PC-9 (cell line): ENCODE measurements around the gene TEDC1. TPM values are rescaled to one million over a fixed set of nuclear protein-coding genes. Genes with fewer than 3 reads are reported as not detected.

ENCODE experiments used
- BruUV-seq: library from RNA; stranded (reverse); fragments of 400-500 nt; replicated peaks from 2 replicates; lab custom pipeline; 2021; lab: Mats Ljungman, UMichigan
- CTCF ChIA-PET: fragments of 300-600 bp; sonication (Branson Sonifier 250); formaldehyde crosslinking; loops from one replicate; lab custom pipeline; 2022; ENCODE audit warnings: antibody characterized with exemption; lab: Charles Lee
- POLR2A ChIA-PET: fragments of 300-600 bp; sonication (Branson Sonifier 250); formaldehyde crosslinking; loops from one replicate; lab custom pipeline; 2022; ENCODE audit warnings: antibody characterized with exemption; ENCODE audit not compliant: unreplicated experiment; lab: Charles Lee
- DNase-seq, 2 experiments: peaks; one replicate each; pipeline versions ENCODE4 v3.0.0 to v3.0.0-alpha.2; 2015 to 2022; ENCODE audit warnings: mixed read lengths in 1 of 2
- H2AFZ ChIP-seq: fragments of 200-600 bp; sonication (generic); 2 replicates; pipeline ENCODE4 v1.8.1; 2017; ENCODE audit warnings: antibody characterized with exemption
- H3F3A ChIP-seq: fragments of 200-600 bp; sonication (generic); 2 replicates; pipeline ENCODE4 v1.8.1; 2017; ENCODE audit warnings: antibody characterized with exemption, mild to moderate bottlenecking, low read depth; ENCODE audit not compliant: insufficient read depth
- H3K27ac ChIP-seq: fragments of 200-600 bp; sonication (generic); 2 replicates; pipeline ENCODE4 v1.6.1; 2016; ENCODE audit warnings: mixed run types
- H3K27me3 ChIP-seq: fragments of 200-600 bp; sonication (generic); 2 replicates; pipeline ENCODE4 v1.6.1; 2016; ENCODE audit warnings: low read depth, mixed run types; ENCODE audit not compliant: insufficient read depth
- H3K36me3 ChIP-seq: fragments of 200-600 bp; sonication (generic); 2 replicates; pipeline ENCODE4 v1.6.1; 2016; ENCODE audit warnings: low read depth, mixed run types
- H3K4me1 ChIP-seq: fragments of 200-600 bp; sonication (generic); replicated peaks from 2 replicates; pipeline ENCODE4 v1.6.1; 2016; ENCODE audit warnings: mixed run types; ENCODE audit not compliant: insufficient read depth
- H3K4me2 ChIP-seq: fragments of 200-600 bp; sonication (generic); 2 replicates; pipeline ENCODE4 v1.6.1; 2017; ENCODE audit warnings: mixed run types
- H3K4me3 ChIP-seq: fragments of 200-600 bp; sonication (generic); 2 replicates; pipeline ENCODE4 v1.6.1; 2016; ENCODE audit warnings: mixed run types
- H3K79me2 ChIP-seq: fragments of 200-600 bp; sonication (generic); 2 replicates; pipeline ENCODE4 v1.6.1; 2017; ENCODE audit warnings: low read depth, mixed run types
- H3K9me2 ChIP-seq: fragments of 200-600 bp; sonication (generic); 2 replicates; pipeline ENCODE4 v1.8.1; 2017; ENCODE audit warnings: mild to moderate bottlenecking; ENCODE audit not compliant: insufficient read depth
- H3K9me3 ChIP-seq: fragments of 200-600 bp; sonication (generic); 2 replicates; pipeline ENCODE4 v1.8.1; 2016; ENCODE audit warnings: low read depth; ENCODE audit not compliant: insufficient read depth
- H4K20me1 ChIP-seq: fragments of 200-600 bp; sonication (generic); 2 replicates; pipeline ENCODE4 v1.8.1; 2017; ENCODE audit not compliant: insufficient read depth
- EZH2 ChIP-seq: fragments of 200-600 bp; sonication (generic); IDR thresholded peaks from 2 replicates; pipeline ENCODE4 v1.8.0; 2017; ENCODE audit warnings: antibody characterized with exemption, low read depth
- intact Hi-C: fragments of 100-400 bp; cut with micrococcal nuclease; formaldehyde crosslinking; loops from one replicate; pipeline ENCODE4 v1.10.0; 2022; ENCODE audit not compliant: unreplicated experiment
- total RNA-seq: library from RNA; stranded (reverse); gene quantifications from 2 replicates; pipeline ENCODE4 v1.2.3, GENCODE V29; 2021
- TF ChIP-seq, protein P1 (sequence below): fragments of 200-600 bp; sonication (generic); conservative IDR thresholded peaks from 2 replicates; pipeline ENCODE4 v1.6.1; 2017; ENCODE audit warnings: mixed run types, antibody characterized with exemption, mild to moderate bottlenecking, moderate library complexity

Gene TEDC1
- total RNA-seq, 1 experiment from 2014 or later, result 21.2 TPM

DNA sequence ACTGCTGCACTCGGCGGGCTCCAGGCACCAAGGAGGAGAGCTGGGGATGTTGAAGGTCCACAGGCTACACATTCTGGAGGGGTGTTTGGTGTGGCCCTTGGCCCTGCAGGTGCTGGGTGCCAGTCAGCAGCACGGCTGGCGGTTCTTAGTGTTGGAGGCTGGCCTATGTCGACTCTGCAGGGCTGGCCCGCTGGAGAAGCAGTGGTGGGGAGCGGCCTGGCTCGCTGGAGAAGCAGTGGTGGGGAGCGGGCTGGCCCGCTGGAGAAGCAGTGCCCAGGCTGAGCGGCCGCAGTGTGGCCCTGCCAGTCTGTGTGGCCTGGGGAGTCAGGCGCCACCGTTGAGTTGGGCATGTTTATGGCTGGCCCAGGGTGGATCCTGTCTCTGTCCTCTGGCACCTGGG, 44.1 kb upstream of the TEDC1 start:
- Histone ChIP-seq H3K9me3 (no peaks in the 10 kb centered on the region), H2AFZ (no peak overlapping the region), H3K36me3 (no peaks in the 10 kb centered on the region), H3K27ac (no peak overlapping the region), H3K4me3 (no peak overlapping the region), H3K4me2 (no peak overlapping the region), H3F3A (no peaks in the 10 kb centered on the region), H3K4me1 (no peaks in the 10 kb centered on the region), H3K79me2 (no peaks in the 10 kb centered on the region), H3K27me3 (no peaks in the 10 kb centered on the region), H3K9me2 (no peaks in the 10 kb centered on the region), H4K20me1 (peaks cover 23% of the 10 kb centered on the region)
- no TSS peak for BruUV-seq
- intact Hi-C loops, result no loop called here
- ChIA-PET POLR2A (no interaction called here), CTCF (no interaction called here)
- TF ChIP-seq, protein P1, sequence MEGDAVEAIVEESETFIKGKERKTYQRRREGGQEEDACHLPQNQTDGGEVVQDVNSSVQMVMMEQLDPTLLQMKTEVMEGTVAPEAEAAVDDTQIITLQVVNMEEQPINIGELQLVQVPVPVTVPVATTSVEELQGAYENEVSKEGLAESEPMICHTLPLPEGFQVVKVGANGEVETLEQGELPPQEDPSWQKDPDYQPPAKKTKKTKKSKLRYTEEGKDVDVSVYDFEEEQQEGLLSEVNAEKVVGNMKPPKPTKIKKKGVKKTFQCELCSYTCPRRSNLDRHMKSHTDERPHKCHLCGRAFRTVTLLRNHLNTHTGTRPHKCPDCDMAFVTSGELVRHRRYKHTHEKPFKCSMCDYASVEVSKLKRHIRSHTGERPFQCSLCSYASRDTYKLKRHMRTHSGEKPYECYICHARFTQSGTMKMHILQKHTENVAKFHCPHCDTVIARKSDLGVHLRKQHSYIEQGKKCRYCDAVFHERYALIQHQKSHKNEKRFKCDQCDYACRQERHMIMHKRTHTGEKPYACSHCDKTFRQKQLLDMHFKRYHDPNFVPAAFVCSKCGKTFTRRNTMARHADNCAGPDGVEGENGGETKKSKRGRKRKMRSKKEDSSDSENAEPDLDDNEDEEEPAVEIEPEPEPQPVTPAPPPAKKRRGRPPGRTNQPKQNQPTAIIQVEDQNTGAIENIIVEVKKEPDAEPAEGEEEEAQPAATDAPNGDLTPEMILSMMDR, result no peak
- TF ChIP-seq EZH2, result no peak
- no peak for DNase-seq

DNA sequence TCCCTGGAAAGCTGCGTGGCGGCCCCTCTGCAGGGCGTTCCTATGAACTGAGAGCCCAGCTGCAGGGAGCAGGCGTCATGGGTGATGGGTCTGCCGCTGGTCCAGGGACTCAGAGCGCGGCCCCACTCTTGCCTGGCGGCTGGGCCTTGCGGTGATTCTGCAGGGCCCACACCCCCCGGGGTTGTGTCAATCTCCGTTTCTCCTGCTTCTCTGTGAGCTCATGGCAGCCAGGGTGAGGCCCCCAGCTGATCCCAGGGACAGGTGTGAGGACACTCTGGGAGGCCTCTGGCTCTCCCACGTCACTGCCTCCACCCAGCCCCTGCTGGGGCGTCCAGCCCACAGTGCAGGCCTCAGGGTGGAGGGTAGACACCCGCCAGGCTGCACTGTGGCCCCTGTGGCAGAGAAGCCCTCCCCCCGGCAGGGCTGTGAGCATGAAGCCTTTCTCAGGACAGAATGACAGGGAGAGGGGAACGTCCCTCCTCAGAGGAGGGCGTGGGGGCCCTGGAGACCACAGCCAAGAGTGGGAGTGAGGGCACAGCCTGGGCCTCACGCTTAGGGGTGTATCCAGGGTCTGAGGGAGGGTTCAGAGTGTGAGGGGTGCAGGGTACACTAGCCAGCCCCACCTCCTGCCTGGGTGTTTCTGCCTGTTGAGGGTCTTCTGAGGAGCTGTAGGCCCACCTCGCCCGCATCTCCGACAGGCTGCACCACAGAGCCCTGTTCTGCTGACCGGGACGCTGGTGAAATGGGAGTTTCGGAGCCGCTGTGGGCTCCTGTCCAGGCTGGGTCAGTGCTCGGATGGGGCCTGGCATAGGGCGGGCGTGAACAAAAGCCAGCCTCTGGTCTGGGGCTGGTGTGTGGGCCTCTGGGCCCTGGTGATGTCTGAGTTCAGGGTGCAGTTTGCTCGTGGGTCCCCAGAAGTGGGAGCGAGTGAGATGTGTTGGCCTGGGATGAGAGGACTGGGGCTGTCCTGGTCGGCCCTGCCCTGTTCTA, 43.1 kb upstream of the TEDC1 start:
- H3K79me2 ChIP-seq, result no peaks in the 10 kb centered on the region
- CTCF ChIA-PET, result no interaction called here
- POLR2A ChIA-PET, result no interaction called here
- H3K4me1 ChIP-seq, result no peaks in the 10 kb centered on the region
- no peaks in the 10 kb centered on the region for H3K9me3 ChIP-seq
- no peaks in the 10 kb centered on the region for H3K36me3 ChIP-seq
- H3K4me3 ChIP-seq, result no peak overlapping the region
- no peaks in the 10 kb centered on the region for H3K27me3 ChIP-seq
- TF ChIP-seq, protein P1, result no peak
- TF ChIP-seq EZH2, result no peak
- no peak overlapping the region for H3K27ac ChIP-seq
- no peaks in the 10 kb centered on the region for H3F3A ChIP-seq
- peaks cover 23% of the 10 kb centered on the region for H4K20me1 ChIP-seq
- no peaks in the 10 kb centered on the region for H3K9me2 ChIP-seq
- no peak overlapping the region for H2AFZ ChIP-seq
- no TSS peak for BruUV-seq
- no peak overlapping the region for H3K4me2 ChIP-seq
- intact Hi-C loops, result loop anchor here (2.0 kb wide), 1 partner anchor 41 kb away; no protein-coding TSS in a partner anchor
- DNase-seq, result no peak

DNA sequence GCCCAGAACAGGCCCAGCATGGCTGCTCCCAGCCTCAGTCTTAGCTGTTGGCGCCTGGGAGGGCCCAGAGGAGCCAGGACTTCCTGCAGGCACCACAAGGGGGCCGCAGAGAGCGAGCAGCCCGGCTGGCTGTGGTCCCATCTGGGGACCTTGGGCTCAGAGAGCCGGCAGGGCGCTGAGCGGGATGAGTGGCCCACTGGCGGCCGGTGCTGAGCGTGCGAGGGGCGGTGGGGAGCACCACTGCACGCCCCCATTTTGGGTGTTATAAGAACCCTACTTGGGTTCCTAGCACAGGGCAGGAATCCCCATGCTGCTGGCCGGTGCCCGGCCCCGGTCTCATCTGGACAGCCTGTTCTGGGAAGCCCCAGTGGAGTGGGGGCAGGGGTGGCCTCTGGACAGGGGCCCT, 42.3 kb upstream of the TEDC1 start:
- Histone ChIP-seq H3K27me3 (no peaks in the 10 kb centered on the region), H3K4me1 (no peaks in the 10 kb centered on the region), H3K36me3 (no peaks in the 10 kb centered on the region), H3F3A (no peaks in the 10 kb centered on the region), H3K9me2 (no peaks in the 10 kb centered on the region), H2AFZ (no peak overlapping the region), H3K79me2 (no peaks in the 10 kb centered on the region), H3K4me2 (no peak overlapping the region), H3K4me3 (no peak overlapping the region), H3K27ac (no peak overlapping the region), H3K9me3 (no peaks in the 10 kb centered on the region), H4K20me1 (peaks cover 23% of the 10 kb centered on the region)
- peak in 1 of 2 experiments; percentile 34 for DNase-seq
- ChIA-PET CTCF (no interaction called here), POLR2A (no interaction called here)
- no peak for TF ChIP-seq EZH2
- TF ChIP-seq, protein P1, result peak; percentile 74
- BruUV-seq, result no TSS peak
- intact Hi-C loops, result loop anchor here (2.0 kb wide), 1 partner anchor 40 kb away; no protein-coding TSS in a partner anchor
